SHP77 treated with DMSO at 0.1 percent for 48 hours (cell line): Measurements from ENCODE around the gene RNF144A.
A peak's percentile ranks its signal among the peaks of the same experiment; 100 is the strongest.

ENCODE experiments used
- DNase-seq: peaks from one replicate; lab custom pipeline; 2025; lab: John Stamatoyannopoulos, UW

RNF144A gene

GRCh38 chr2:7044253-7045250 is 127.3 kb downstream of the RNF144A start:
- DNase-seq = peak; percentile 29

GRCh38 chr2:7045601-7046590 is 128.7 kb downstream of the RNF144A start:
- no peak for DNase-seq

GRCh38 chr2:7047661-7048060 is 130.4 kb downstream of the RNF144A start:
- no peak for DNase-seq

- no peak for DNase-seq
Observed at GRCh38 chr2:7048762-7049294, 131.6 kb downstream of the RNF144A start.

GRCh38 chr2:7052404-7052803 is 135.2 kb downstream of the RNF144A start:
- no peak for DNase-seq

GRCh38 chr2:7053650-7054265 is 136.5 kb downstream of the RNF144A start:
- DNase-seq = peak; percentile 76

GRCh38 chr2:7057865-7058400 is 140.7 kb downstream of the RNF144A start:
- DNase-seq = no peak

GRCh38 chr2:7060156-7060555 is 142.9 kb downstream of the RNF144A start:
- no peak for DNase-seq

GRCh38 chr2:7060631-7061449 is 143.6 kb downstream of the RNF144A start:
- DNase-seq = no peak

- no peak for DNase-seq
Observed at GRCh38 chr2:7061450-7061789, 144.2 kb downstream of the RNF144A start.

- DNase-seq = no peak
Observed at GRCh38 chr2:7061921-7062320, 144.7 kb downstream of the RNF144A start.

GRCh38 chr2:7063789-7064188 is 146.6 kb downstream of the RNF144A start:
- no peak for DNase-seq

GRCh38 chr2:7068457-7068856 is 151.2 kb downstream of the RNF144A start:
- DNase-seq = no peak

- no peak for DNase-seq
Observed at GRCh38 chr2:7070483-7070882, 153.3 kb downstream of the RNF144A start.

- no peak for DNase-seq
Observed at GRCh38 chr2:7071154-7071553, 153.9 kb downstream of the RNF144A start.

GRCh38 chr2:7071916-7072556 is 154.8 kb downstream of the RNF144A start:
- DNase-seq = no peak

GRCh38 chr2:7073901-7074300 is 156.7 kb downstream of the RNF144A start:
- DNase-seq = no peak

GRCh38 chr2:7075834-7076233 is 158.6 kb downstream of the RNF144A start:
- DNase-seq = no peak

GRCh38 chr2:7077660-7078267 is 160.6 kb downstream of the RNF144A start:
- no peak for DNase-seq
